Body of pancreas (tissue), 4 donors: Measurements from ENCODE around the gene CLEC2B. TPM values are rescaled to one million over a fixed set of nuclear protein-coding genes. Genes with fewer than 3 reads are reported as not detected.
A peak's percentile ranks its signal among the peaks of the same experiment; 100 is the strongest.

ENCODE experiments used
- ATAC-seq: fragments of 150-250 bp; one replicate; pipeline ENCODE4 v1.9.1; 2016
- DNase-seq, 4 donors: peaks; one replicate each; pipeline ENCODE4 v3.0.0-alpha.2; 2019
- H3K27ac ChIP-seq, 4 donors: fragments of 200-600 bp; sonication (generic); 1 replicate in 3 of 4; 2 replicates in 1 of 4; pipeline versions ENCODE4 v1.5.1 to v1.6.1; 2016 to 2019; ENCODE audit warnings: mild to moderate bottlenecking in 1 of 4, mixed read lengths in 1 of 4, moderate library complexity in 1 of 4
- H3K27me3 ChIP-seq, 2 donors: fragments of 200-600 bp; sonication (generic); one replicate each; pipeline ENCODE4 v1.6.0; 2016; ENCODE audit warnings: mild to moderate bottlenecking in 1 of 2
- H3K36me3 ChIP-seq, 2 donors: fragments of 200-600 bp; sonication (generic); replicated peaks in 1 of 2; 2 replicates each; pipeline ENCODE4 v1.5.1; 2016; ENCODE audit warnings: low read depth in 2 of 2; ENCODE audit not compliant: insufficient read depth in 1 of 2
- H3K4me1 ChIP-seq: fragments of 200-600 bp; sonication (generic); one replicate; pipeline ENCODE4 v1.6.0; 2016
- H3K4me3 ChIP-seq, 2 donors: fragments of 200-600 bp; sonication (generic); 1 replicate in 1 of 2; 2 replicates in 1 of 2; pipeline ENCODE4 v1.5.1; 2016 to 2019
- H3K9me3 ChIP-seq, 3 donors: fragments of 200-600 bp; sonication (generic); 1 replicate in 2 of 3; 2 replicates in 1 of 3; pipeline ENCODE4 v1.5.1; 2016
- CTCF ChIP-seq, 7 experiments: fragments of 450-650 bp in 4 of 7; fragments of 200-600 bp in 3 of 7; sonication (generic) in 3 of 7; IDR thresholded peaks; one replicate each; pipeline ENCODE4 v1.5.1; 2016 to 2019; ENCODE audit warnings: antibody characterized with exemption in 7 of 7
- POLR2A ChIP-seq, 3 donors: fragments of 450-650 bp; IDR thresholded peaks; one replicate each; pipeline ENCODE4 v1.6.1; 2016; ENCODE audit warnings: antibody characterized with exemption in 3 of 3, mild to moderate bottlenecking in 2 of 3
- WGBS, 2 donors: methylation state at CpG; one replicate each; pipeline ENCODE4 v1.1.5; 2017; 5-methylcytosine and 5-hydroxymethylcytosine counted together
- intact Hi-C: fragments of 100-400 bp; cut with DNase I; formaldehyde crosslinking; loops from one replicate; pipeline ENCODE4 v1.15.1; 2023
- total RNA-seq, 2 donors: library from RNA; depleted of rRNA; stranded (reverse); fragments of >200 nt; gene quantifications; one replicate each; pipeline ENCODE4 v1.1.0, GENCODE V29; 2016

CLEC2B gene
- total RNA-seq, 2 donors from 2014 or later = 0.66 to 4.2 TPM

- DNase-seq (no peak), ATAC-seq (no peak)
- no peaks in the 10 kb centered on the region for H3K9me3 ChIP-seq
- no peak for TF ChIP-seq CTCF (IDR thresholded peaks at IDR 0.05)
- no peak for TF ChIP-seq POLR2A (IDR thresholded peaks at IDR 0.05)
- no peak overlapping the region for H3K27ac ChIP-seq
- no peaks in the 10 kb centered on the region for H3K4me1 ChIP-seq
- WGBS, 2 donors = 76 to 87% methylated on average over 3 of the region's 3 CpGs
- intact Hi-C loops = no loop called here
- H3K4me3 ChIP-seq = no peak overlapping the region
- no peaks in the 10 kb centered on the region for H3K36me3 ChIP-seq
- no peaks in the 10 kb centered on the region for H3K27me3 ChIP-seq
Observed at GRCh38 chr12:9829483-9829882, 39.7 kb downstream of the CLEC2B start.

- ATAC-seq (no peak), DNase-seq (no peak)
- Histone ChIP-seq H3K9me3 (no peaks in the 10 kb centered on the region), H3K4me1 (no peaks in the 10 kb centered on the region), H3K4me3 (no peak within 1 kb of the TSS), H3K36me3 (no peaks in the 10 kb centered on the region), H3K27me3 (no peaks in the 10 kb centered on the region), H3K27ac (no peak within 1 kb of the TSS)
- TF ChIP-seq CTCF (IDR thresholded peaks at IDR 0.05) = no peak
- no peak for TF ChIP-seq POLR2A (IDR thresholded peaks at IDR 0.05)
- intact Hi-C loops = no loop called here
- 72 to 82% methylated on average over 3 of the region's 3 CpGs for WGBS, 2 donors
Observed at GRCh38 chr12:9827209-9827888, 41.8 kb downstream of the CLEC2B start, which contains the start of gene KLRF1. TSS of gene KLRF1 (plus strand) at chr12:9827481. CDS start at chr12:9827545, 64 bp downstream.

GRCh38 chr12:9820281-9820930, 48.7 kb downstream of the CLEC2B start:
- intact Hi-C loops = no loop called here
- ATAC-seq = no peak
- Histone ChIP-seq H3K4me1 (no peaks in the 10 kb centered on the region), H3K36me3 (no peaks in the 10 kb centered on the region), H3K27me3 (no peaks in the 10 kb centered on the region), H3K27ac (no peak overlapping the region), H3K4me3 (no peak overlapping the region), H3K9me3 (no peaks in the 10 kb centered on the region)
- TF ChIP-seq CTCF (IDR thresholded peaks at IDR 0.05) (no peak), POLR2A (IDR thresholded peaks at IDR 0.05) (no peak)
- WGBS, 2 donors = 76 to 81% methylated on average over 9 of the region's 9 CpGs
- no peak for DNase-seq

GRCh38 chr12:9813821-9814798, 55.0 kb downstream of the CLEC2B start:
- peak; percentile 20 to 68 (median 54) for TF ChIP-seq CTCF (IDR thresholded peaks at IDR 0.05)
- TF ChIP-seq POLR2A (IDR thresholded peaks at IDR 0.05) = no peak
- WGBS, 2 donors = 37 to 60% methylated on average over 15 to 32 of the region's 32 CpGs
- Histone ChIP-seq H3K4me1 (peaks cover 7% of the 10 kb centered on the region), H3K27me3 (no peaks in the 10 kb centered on the region), H3K4me3 (no peak overlapping the region), H3K36me3 (no peaks in the 10 kb centered on the region), H3K27ac (no peak overlapping the region), H3K9me3 (no peaks in the 10 kb centered on the region)
- peak; percentile 75 for ATAC-seq
- DNase-seq = peak; percentile 55 to 74 (median 61)
- intact Hi-C loops = no loop called here
